Hypothalamus (tissue), 51 donors: ENCODE results near the gene CEP83.
A peak's percentile ranks its signal among the peaks of the same experiment; 100 is the strongest.
"Not testable (repeated sequence)": the region's sequence is repeated elsewhere in the genome, so short reads cannot be mapped to it uniquely, and the experiment has no call there.

Source experiments
- DNase-seq, 51 donors: peaks; one replicate each; lab custom pipeline; 2025; lab: John Stamatoyannopoulos, UW

Gene CEP83

GRCh38 chr12:94435511-94435927 is 24.1 kb downstream of the CEP83 start:
- DNase-seq = peak in 9 of 51 donors; percentile 1 to 10 (median 2)

- DNase-seq = no peak
Measured at GRCh38 chr12:94434171-94434570, 25.5 kb downstream of the CEP83 start.

GRCh38 chr12:94433744-94434143 is 25.9 kb downstream of the CEP83 start:
- DNase-seq = no peak

- DNase-seq = no peak
Measured at GRCh38 chr12:94430304-94430703, 29.4 kb downstream of the CEP83 start.

GRCh38 chr12:94429633-94430032 is 30.0 kb downstream of the CEP83 start:
- no peak for DNase-seq

GRCh38 chr12:94429191-94429590 is 30.5 kb downstream of the CEP83 start:
- DNase-seq = no peak

GRCh38 chr12:94427501-94428381 is 31.9 kb downstream of the CEP83 start:
- DNase-seq = peak in 6 of 51 donors; percentile 1 to 10 (median 2)

GRCh38 chr12:94426049-94426448 is 33.6 kb downstream of the CEP83 start:
- no peak for DNase-seq

- DNase-seq = not testable (repeated sequence)
Measured at GRCh38 chr12:94424830-94425229, 34.8 kb downstream of the CEP83 start.

GRCh38 chr12:94421868-94422740 is 37.6 kb downstream of the CEP83 start:
- DNase-seq = no peak

- no peak for DNase-seq
Measured at GRCh38 chr12:94418517-94418916, 41.1 kb downstream of the CEP83 start.

- no peak for DNase-seq
Measured at GRCh38 chr12:94416613-94417012, 43.1 kb downstream of the CEP83 start.

GRCh38 chr12:94415066-94415465 is 44.6 kb downstream of the CEP83 start:
- DNase-seq = no peak

GRCh38 chr12:94405413-94406116 is 54.1 kb downstream of the CEP83 start:
- no peak for DNase-seq

GRCh38 chr12:94404854-94405253 is 54.8 kb downstream of the CEP83 start:
- no peak for DNase-seq

- no peak for DNase-seq
Measured at GRCh38 chr12:94401326-94401725, 58.3 kb downstream of the CEP83 start.

- not testable (repeated sequence) for DNase-seq
Measured at GRCh38 chr12:94398685-94399084, 61.0 kb downstream of the CEP83 start.

GRCh38 chr12:94397401-94397800 is 62.3 kb downstream of the CEP83 start:
- DNase-seq = no peak

- not testable (repeated sequence) for DNase-seq
Measured at GRCh38 chr12:94396014-94396413, 63.7 kb downstream of the CEP83 start.

- DNase-seq = no peak
Measured at GRCh38 chr12:94390130-94390485, 69.6 kb downstream of the CEP83 start.
